DOHH2 (cell line): ENCODE measurements around the gene CYP2A13.

Experiments
- H3F3A ChIP-seq: fragments of 200-600 bp; sonication (generic), shearing (Covaris generic); 2 replicates; pipeline ENCODE4 v1.6.0; 2016; ENCODE audit warnings: antibody characterized with exemption, mild to moderate bottlenecking; ENCODE audit not compliant: control insufficient read depth, insufficient read depth
- H3K27ac ChIP-seq: fragments of 200-600 bp; sonication (generic); 2 replicates; pipeline ENCODE4 v1.5.1; 2014; ENCODE audit warnings: low read depth, mild to moderate bottlenecking, low read length, moderate library complexity
- H3K27me3 ChIP-seq: fragments of 200-600 bp; sonication (generic); 2 replicates; pipeline ENCODE4 v1.6.1; 2014; ENCODE audit warnings: mild to moderate bottlenecking, low read length, mixed read lengths; ENCODE audit not compliant: control insufficient read depth
- H3K36me3 ChIP-seq: fragments of 200-600 bp; sonication (generic); 2 replicates; pipeline ENCODE4 v1.6.1; 2014; ENCODE audit warnings: mild to moderate bottlenecking, low read length, moderate library complexity, mixed read lengths; ENCODE audit not compliant: control insufficient read depth
- H3K4me1 ChIP-seq: fragments of 200-600 bp; sonication (generic); 2 replicates; pipeline ENCODE4 v1.6.1; 2014; ENCODE audit warnings: mild to moderate bottlenecking, low read length, mixed read lengths; ENCODE audit not compliant: control insufficient read depth
- H3K4me2 ChIP-seq: fragments of 200-600 bp; sonication (generic); 2 replicates; pipeline ENCODE4 v1.6.0; 2014; ENCODE audit warnings: mild to moderate bottlenecking, low read length, moderate library complexity
- H3K4me3 ChIP-seq: fragments of 200-600 bp; sonication (generic); 2 replicates; pipeline ENCODE4 v1.5.1; 2014; ENCODE audit warnings: mild to moderate bottlenecking, low read length, mixed read lengths
- H3K79me2 ChIP-seq: fragments of 200-600 bp; sonication (generic); 2 replicates; pipeline ENCODE4 v1.6.1; 2014; ENCODE audit warnings: mild to moderate bottlenecking, low read length, mixed read lengths; ENCODE audit not compliant: control insufficient read depth
- H3K9me2 ChIP-seq: fragments of 200-600 bp; sonication (generic); replicated peaks from 2 replicates; pipeline ENCODE4 v1.6.1; 2014; ENCODE audit warnings: mild to moderate bottlenecking, low read length, mixed read lengths; ENCODE audit not compliant: control insufficient read depth
- H3K9me3 ChIP-seq: fragments of 200-600 bp; sonication (generic); 2 replicates; pipeline ENCODE4 v1.6.1; 2014; ENCODE audit warnings: antibody characterized with exemption, low read length, mixed read lengths; ENCODE audit not compliant: control insufficient read depth, insufficient read depth
- H4K20me1 ChIP-seq: fragments of 200-600 bp; sonication (generic); 2 replicates; pipeline ENCODE4 v1.6.0; 2014; ENCODE audit warnings: low read depth, mild to moderate bottlenecking, antibody characterized with exemption, low read length, moderate library complexity; ENCODE audit not compliant: control insufficient read depth, insufficient read depth
- CTCF ChIP-seq: fragments of 200-600 bp; sonication (generic); IDR thresholded peaks from one replicate; pipeline ENCODE4 v1.5.1; 2014; ENCODE audit warnings: antibody characterized with exemption, mild to moderate bottlenecking, low read depth, low read length; ENCODE audit not compliant: poor library complexity, severe bottlenecking
- EZH2phosphoT487 ChIP-seq: fragments of 200-600 bp; sonication (generic); IDR thresholded peaks from 2 replicates; pipeline ENCODE4 v1.6.1; 2017; ENCODE audit warnings: borderline replicate concordance, mild to moderate bottlenecking, antibody characterized with exemption, low read length, moderate library complexity, mixed read lengths

The CYP2A13 gene

GRCh38 chr19:41085748-41086415 lies 2.4 kb upstream of the CYP2A13 start:
- no peaks in the 10 kb centered on the region for H3K79me2 ChIP-seq
- no peaks in the 10 kb centered on the region for H3K9me2 ChIP-seq
- no peaks in the 10 kb centered on the region for H3K9me3 ChIP-seq
- H3K4me1 ChIP-seq: no peaks in the 10 kb centered on the region
- H3F3A ChIP-seq: no peaks in the 10 kb centered on the region
- H3K27ac ChIP-seq: no peak overlapping the region
- no peaks in the 10 kb centered on the region for H4K20me1 ChIP-seq
- H3K36me3 ChIP-seq: no peaks in the 10 kb centered on the region
- TF ChIP-seq CTCF (no peak), EZH2phosphoT487 (no peak)
- H3K4me2 ChIP-seq: no peak overlapping the region
- no peak overlapping the region for H3K4me3 ChIP-seq
- H3K27me3 ChIP-seq: no peaks in the 10 kb centered on the region

- no peaks in the 10 kb centered on the region for H3K9me2 ChIP-seq
- no peaks in the 10 kb centered on the region for H3K36me3 ChIP-seq
- H3K4me1 ChIP-seq: no peaks in the 10 kb centered on the region
- no peaks in the 10 kb centered on the region for H3K9me3 ChIP-seq
- H3K27ac ChIP-seq: no peak overlapping the region
- H3K4me2 ChIP-seq: no peak overlapping the region
- H3K79me2 ChIP-seq: no peaks in the 10 kb centered on the region
- no peaks in the 10 kb centered on the region for H3K27me3 ChIP-seq
- no peaks in the 10 kb centered on the region for H4K20me1 ChIP-seq
- no peak overlapping the region for H3K4me3 ChIP-seq
- no peaks in the 10 kb centered on the region for H3F3A ChIP-seq
- no peak for TF ChIP-seq EZH2phosphoT487
- TF ChIP-seq CTCF: no peak
Measured at GRCh38 chr19:41089959-41090358, 1.7 kb downstream of the CYP2A13 start.

GRCh38 chr19:41095703-41096102 lies 7.5 kb downstream of the CYP2A13 start:
- no peaks in the 10 kb centered on the region for H3K27me3 ChIP-seq
- H3F3A ChIP-seq: no peaks in the 10 kb centered on the region
- no peak overlapping the region for H3K4me2 ChIP-seq
- no peaks in the 10 kb centered on the region for H3K4me1 ChIP-seq
- no peaks in the 10 kb centered on the region for H4K20me1 ChIP-seq
- no peak overlapping the region for H3K4me3 ChIP-seq
- H3K36me3 ChIP-seq: no peaks in the 10 kb centered on the region
- H3K79me2 ChIP-seq: no peaks in the 10 kb centered on the region
- no peaks in the 10 kb centered on the region for H3K9me2 ChIP-seq
- TF ChIP-seq EZH2phosphoT487 (no peak), CTCF (no peak)
- H3K27ac ChIP-seq: no peak overlapping the region
- H3K9me3 ChIP-seq: no peaks in the 10 kb centered on the region
